ENCODE results near the gene ATXN2. TPM values are rescaled to one million over a fixed set of nuclear protein-coding genes. Genes with fewer than 3 reads are reported as not detected.
"Not testable (repeated sequence)": the region's sequence is repeated elsewhere in the genome, so short reads cannot be mapped to it uniquely, and the experiment has no call there.

The ATXN2 gene
- 10 to 100 TPM; 12.0 to 38.0 (median 20.3) TPM for polyA plus RNA-seq (ENCODE audit: low read depth in 6 of 6)

- ATAC-seq (ENCODE audit: low read depth in 2 of 2) = peak; percentile 67 to 70
These were observed at the start of gene ATXN2 for GRCh38 chr12:111598637-111599452. TSS of gene ATXN2 (minus strand) at chr12:111599315. CDS start at chr12:111599034, 281 bp downstream.

GRCh38 chr12:111645433-111645832 is 46.3 kb upstream of the ATXN2 start:
- ATAC-seq (ENCODE audit: low read depth in 2 of 2) = no peak
- H3K4me3 Mint-ChIP-seq = no peak overlapping the region
- no peak for DNase-seq
- peaks cover 0 to 6% (median 0%) of the 10 kb centered on the region in 3 donors for H3K4me1 Mint-ChIP-seq
- peaks cover 13 to 14% of the 10 kb centered on the region in 2 donors for H3K36me3 Mint-ChIP-seq
- H3K9me3 Mint-ChIP-seq = no peaks in the 10 kb centered on the region
- no peak overlapping the region for H3K27ac Mint-ChIP-seq
- no peaks in the 10 kb centered on the region for H3K27me3 Mint-ChIP-seq

More at GRCh38 chr12:111598637-111599452, at the start of gene ATXN2:
- H3K4me1 Mint-ChIP-seq = peaks cover 22 to 42% (median 40%) of the 10 kb centered on the region in 3 donors
- DNase-seq = peak; percentile 30
- H3K27ac Mint-ChIP-seq = peak within 1 kb of the TSS; percentile 90 to 98 (median 92)
- no peaks in the 10 kb centered on the region for H3K36me3 Mint-ChIP-seq
- H3K4me3 Mint-ChIP-seq = peak within 1 kb of the TSS; percentile 85 to 98 (median 92)
- H3K9me3 Mint-ChIP-seq = no peaks in the 10 kb centered on the region
- no peaks in the 10 kb centered on the region for H3K27me3 Mint-ChIP-seq

GRCh38 chr12:111643427-111643826 is 44.3 kb upstream of the ATXN2 start:
- no peaks in the 10 kb centered on the region for H3K9me3 Mint-ChIP-seq
- ATAC-seq (ENCODE audit: low read depth in 2 of 2) (no peak), DNase-seq (no peak)
- H3K27me3 Mint-ChIP-seq = no peaks in the 10 kb centered on the region
- peaks cover 7 to 11% of the 10 kb centered on the region in 2 donors for H3K36me3 Mint-ChIP-seq
- H3K27ac Mint-ChIP-seq = peak overlapping the region in 1 of 6 donors; percentile 6
- peaks cover 0 to 6% (median 0%) of the 10 kb centered on the region in 3 donors for H3K4me1 Mint-ChIP-seq
- no peak overlapping the region for H3K4me3 Mint-ChIP-seq

- Mint-ChIP-seq H3K27me3 (no peaks in the 10 kb centered on the region), H3K4me1 (peaks cover 0 to 6% (median 0%) of the 10 kb centered on the region in 3 donors), H3K4me3 (no peak overlapping the region), H3K9me3 (no peaks in the 10 kb centered on the region), H3K36me3 (peaks cover 7 to 11% of the 10 kb centered on the region in 2 donors), H3K27ac (peak overlapping the region in 1 of 6 donors; percentile 6)
- DNase-seq (no peak), ATAC-seq (ENCODE audit: low read depth in 2 of 2) (no peak)
These were observed 43.7 kb upstream of the ATXN2 start for GRCh38 chr12:111642681-111643426.

- Mint-ChIP-seq H3K27ac (no peak overlapping the region), H3K36me3 (peaks cover 0 to 5% of the 10 kb centered on the region in 2 donors)
These were observed 41.4 kb upstream of the ATXN2 start for GRCh38 chr12:111640506-111640905.

GRCh38 chr12:111638556-111638955 is 39.4 kb upstream of the ATXN2 start:
- no peak for ATAC-seq (ENCODE audit: low read depth in 2 of 2)
- Mint-ChIP-seq H3K9me3 (no peaks in the 10 kb centered on the region), H3K27me3 (no peaks in the 10 kb centered on the region), H3K36me3 (peaks cover 0 to 5% of the 10 kb centered on the region in 2 donors), H3K4me1 (peaks cover 0 to 3% (median 0%) of the 10 kb centered on the region in 3 donors), H3K4me3 (no peak overlapping the region), H3K27ac (peak overlapping the region in 2 of 6 donors; percentile 9 to 33)
- no peak for DNase-seq

More at GRCh38 chr12:111640506-111640905, 41.4 kb upstream of the ATXN2 start:
- no peak for ATAC-seq (ENCODE audit: low read depth in 2 of 2)
- H3K9me3 Mint-ChIP-seq = no peaks in the 10 kb centered on the region
- peaks cover 0 to 2% (median 0%) of the 10 kb centered on the region in 3 donors for H3K4me1 Mint-ChIP-seq
- no peak overlapping the region for H3K4me3 Mint-ChIP-seq
- no peak for DNase-seq
- no peaks in the 10 kb centered on the region for H3K27me3 Mint-ChIP-seq

- Mint-ChIP-seq H3K36me3 (peaks cover 0 to 5% of the 10 kb centered on the region in 2 donors), H3K4me1 (peaks cover 0 to 3% (median 0%) of the 10 kb centered on the region in 3 donors), H3K4me3 (no peak overlapping the region), H3K9me3 (no peaks in the 10 kb centered on the region), H3K27me3 (no peaks in the 10 kb centered on the region), H3K27ac (peak overlapping the region in 2 of 6 donors; percentile 54 to 87)
- no peak for DNase-seq
- ATAC-seq (ENCODE audit: low read depth in 2 of 2) = no peak
These were observed 37.3 kb upstream of the ATXN2 start for GRCh38 chr12:111636209-111636945.

- Mint-ChIP-seq H3K9me3 (no peaks in the 10 kb centered on the region), H3K4me1 (peaks cover 0 to 3% (median 0%) of the 10 kb centered on the region in 3 donors), H3K36me3 (peaks cover 0 to 5% of the 10 kb centered on the region in 2 donors), H3K27me3 (no peaks in the 10 kb centered on the region), H3K27ac (peak overlapping the region in 2 of 6 donors; percentile 59 to 87), H3K4me3 (peak overlapping the region in 1 of 8 donors; percentile 16)
- DNase-seq = no peak
- ATAC-seq (ENCODE audit: low read depth in 2 of 2) = no peak
These were observed 36.4 kb upstream of the ATXN2 start for GRCh38 chr12:111635524-111635923.

GRCh38 chr12:111628505-111629260 is 29.6 kb upstream of the ATXN2 start:
- peak overlapping the region in 1 of 6 donors; percentile 63 for H3K27ac Mint-ChIP-seq
- DNase-seq (no peak), ATAC-seq (ENCODE audit: low read depth in 2 of 2) (no peak)
- no peaks in the 10 kb centered on the region for H3K4me1 Mint-ChIP-seq
- no peaks in the 10 kb centered on the region for H3K9me3 Mint-ChIP-seq
- no peaks in the 10 kb centered on the region for H3K36me3 Mint-ChIP-seq
- peaks cover 0 to 5% (median 4%) of the 10 kb centered on the region in 3 donors for H3K27me3 Mint-ChIP-seq
- H3K4me3 Mint-ChIP-seq = no peak overlapping the region

- Mint-ChIP-seq H3K27me3 (peaks cover 0 to 8% (median 5%) of the 10 kb centered on the region in 3 donors), H3K36me3 (no peaks in the 10 kb centered on the region), H3K4me3 (no peak overlapping the region), H3K27ac (no peak overlapping the region), H3K4me1 (no peaks in the 10 kb centered on the region), H3K9me3 (no peaks in the 10 kb centered on the region)
- DNase-seq (no peak), ATAC-seq (ENCODE audit: low read depth in 2 of 2) (no peak)
These were observed 27.1 kb upstream of the ATXN2 start for GRCh38 chr12:111626230-111626629.

GRCh38 chr12:111624540-111624939 is 25.4 kb upstream of the ATXN2 start:
- Mint-ChIP-seq H3K27ac (no peak overlapping the region), H3K36me3 (no peaks in the 10 kb centered on the region), H3K27me3 (peaks cover 0 to 8% (median 5%) of the 10 kb centered on the region in 3 donors), H3K4me1 (peaks cover 0 to 4% (median 0%) of the 10 kb centered on the region in 3 donors), H3K4me3 (no peak overlapping the region), H3K9me3 (no peaks in the 10 kb centered on the region)
- ATAC-seq (ENCODE audit: low read depth in 2 of 2) = no peak
- DNase-seq = no peak

GRCh38 chr12:111617841-111618240 is 18.7 kb upstream of the ATXN2 start:
- H3K36me3 Mint-ChIP-seq; ATAC-seq (ENCODE audit: low read depth in 2 of 2); H3K27ac Mint-ChIP-seq; H3K4me1 Mint-ChIP-seq; DNase-seq; H3K27me3 Mint-ChIP-seq; H3K9me3 Mint-ChIP-seq; H3K4me3 Mint-ChIP-seq: not testable (repeated sequence)

All from naive B cell (primary cell).